HL-60 (cell line): Measurements from ENCODE around the gene RNF130.
"Not testable (repeated sequence)": the region's sequence is repeated elsewhere in the genome, so short reads cannot be mapped to it uniquely, and the experiment has no call there.

Experiments
- DNase-seq, 2 experiments: peaks; one replicate each; pipeline ENCODE4 v3.0.0-alpha.2; 2010 to 2020; ENCODE audit warnings: low read depth in 1 of 2, low spot score in 1 of 2
- H3K27ac ChIP-seq: fragments of 250-450 bp; sonication (Bioruptor Pico); replicated peaks from 2 replicates; pipeline ENCODE4 v1.5.1; 2020; ENCODE audit warnings: mild to moderate bottlenecking, moderate library complexity
- H3K27me3 ChIP-seq: fragments of 250-450 bp; sonication (Bioruptor Pico); 2 replicates; pipeline ENCODE4 v1.5.1; 2021; ENCODE audit warnings: mild to moderate bottlenecking, moderate library complexity; ENCODE audit not compliant: insufficient read depth, poor library complexity, severe bottlenecking
- H3K4me3 ChIP-seq: replicated peaks from 2 replicates; pipeline ENCODE4 v1.5.1; 2011; ENCODE audit warnings: mild to moderate bottlenecking, control low read depth, low read length; ENCODE audit not compliant: insufficient read depth
- CTCF ChIP-seq: IDR thresholded peaks from one replicate; pipeline ENCODE4 v1.5.1; 2011; ENCODE audit warnings: low read length, control low read depth, inconsistent platforms; ENCODE audit not compliant: insufficient read depth
- GABPA ChIP-seq: IDR thresholded peaks from 2 replicates; pipeline ENCODE4 v1.6.1; 2012; ENCODE audit warnings: low read depth
- POLR2AphosphoS5 ChIP-seq: IDR thresholded peaks from 2 replicates; pipeline ENCODE4 v1.6.1; 2012; ENCODE audit warnings: low read depth
- REST ChIP-seq: IDR thresholded peaks from 2 replicates; pipeline ENCODE4 v1.6.1; 2012; ENCODE audit warnings: low read depth; ENCODE audit not compliant: insufficient replicate concordance
- SPI1 ChIP-seq: IDR thresholded peaks from 2 replicates; pipeline ENCODE4 v1.6.1; 2012; ENCODE audit warnings: low read depth, mild to moderate bottlenecking, borderline replicate concordance

The RNF130 gene

GRCh38 chr5:179994583-179995323, 76.8 kb downstream of the RNF130 start:
- no peak for DNase-seq

GRCh38 chr5:179992855-179993254, 78.7 kb downstream of the RNF130 start:
- DNase-seq, H3K27me3 ChIP-seq: not testable (repeated sequence)

More at GRCh38 chr5:179994583-179995323, 76.8 kb downstream of the RNF130 start:
- Histone ChIP-seq H3K27ac (no peak overlapping the region), H3K4me3 (no peak overlapping the region), H3K27me3 (no peaks in the 10 kb centered on the region)
- TF ChIP-seq REST (no peak), CTCF (no peak), GABPA (no peak), SPI1 (no peak)

DNA sequence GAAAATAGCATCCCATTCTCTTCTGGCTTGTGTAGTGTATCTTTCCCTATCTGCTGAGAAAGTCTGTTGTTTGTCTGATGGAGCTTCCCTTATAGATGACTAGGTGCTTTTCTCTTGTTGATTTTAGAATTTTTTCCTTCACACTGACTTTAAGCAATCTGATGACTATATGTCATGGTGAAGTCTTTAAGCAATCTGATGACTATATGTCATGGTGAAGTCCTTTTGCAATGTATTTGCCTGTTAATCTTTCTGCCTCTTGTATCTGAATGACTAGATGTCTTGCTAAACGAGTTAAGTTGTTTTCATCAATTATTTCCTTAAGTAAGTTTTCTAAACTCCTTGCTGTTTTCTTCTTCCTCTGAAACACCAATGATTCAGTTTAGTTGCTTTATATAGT, 80.5 kb downstream of the RNF130 start:
- no peak for TF ChIP-seq SPI1
- TF ChIP-seq REST = no peak
- TF ChIP-seq CTCF = no peak
- TF ChIP-seq POLR2AphosphoS5 = no peak
- TF ChIP-seq GABPA = no peak
- Histone ChIP-seq H3K27ac (no peak overlapping the region), H3K27me3 (no peaks in the 10 kb centered on the region), H3K4me3 (no peak overlapping the region)
- DNase-seq = no peak

More at GRCh38 chr5:179992855-179993254, 78.7 kb downstream of the RNF130 start:
- not testable (repeated sequence) for H3K27ac ChIP-seq, H3K4me3 ChIP-seq

DNA sequence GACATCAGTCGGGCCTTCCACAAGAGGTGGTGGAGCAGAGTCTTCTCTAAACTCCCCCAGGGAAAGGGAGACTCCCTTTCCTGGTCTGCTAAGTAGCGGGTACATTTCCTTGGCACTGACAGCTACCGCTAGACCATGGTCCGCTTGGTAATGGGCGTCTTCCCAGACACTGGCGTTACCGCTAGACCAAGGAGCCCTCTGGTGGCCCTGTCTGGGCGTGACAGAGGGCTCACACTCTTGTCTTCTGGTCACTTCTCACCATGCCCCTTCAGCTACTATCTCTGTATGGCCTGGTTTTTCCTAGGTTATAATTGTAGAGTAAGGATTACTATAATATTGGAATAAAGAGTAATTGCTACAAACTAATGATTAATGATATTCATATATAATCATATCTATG, 81.0 kb downstream of the RNF130 start:
- DNase-seq = not testable (repeated sequence)

GRCh38 chr5:179986328-179986727, 85.2 kb downstream of the RNF130 start:
- no peak for DNase-seq
- TF ChIP-seq POLR2AphosphoS5 (no peak), REST (no peak), GABPA (no peak), CTCF (no peak), SPI1 (no peak)
- no peak overlapping the region for H3K4me3 ChIP-seq
- H3K27me3 ChIP-seq = no peaks in the 10 kb centered on the region
- H3K27ac ChIP-seq = no peak overlapping the region

More for the DNA sequence above, 81.0 kb downstream of the RNF130 start:
- H3K27me3 ChIP-seq, H3K4me3 ChIP-seq, H3K27ac ChIP-seq: not testable (repeated sequence)
